SW480 (cell line): Measurements from ENCODE around the gene HAUS7.
"Not testable (repeated sequence)": the region's sequence is repeated elsewhere in the genome, so short reads cannot be mapped to it uniquely, and the experiment has no call there.

Source experiments
- DNase-seq: peaks from one replicate; pipeline ENCODE4 v3.0.0-alpha.2; 2016; ENCODE audit warnings: low spot score

Gene HAUS7

DNA sequence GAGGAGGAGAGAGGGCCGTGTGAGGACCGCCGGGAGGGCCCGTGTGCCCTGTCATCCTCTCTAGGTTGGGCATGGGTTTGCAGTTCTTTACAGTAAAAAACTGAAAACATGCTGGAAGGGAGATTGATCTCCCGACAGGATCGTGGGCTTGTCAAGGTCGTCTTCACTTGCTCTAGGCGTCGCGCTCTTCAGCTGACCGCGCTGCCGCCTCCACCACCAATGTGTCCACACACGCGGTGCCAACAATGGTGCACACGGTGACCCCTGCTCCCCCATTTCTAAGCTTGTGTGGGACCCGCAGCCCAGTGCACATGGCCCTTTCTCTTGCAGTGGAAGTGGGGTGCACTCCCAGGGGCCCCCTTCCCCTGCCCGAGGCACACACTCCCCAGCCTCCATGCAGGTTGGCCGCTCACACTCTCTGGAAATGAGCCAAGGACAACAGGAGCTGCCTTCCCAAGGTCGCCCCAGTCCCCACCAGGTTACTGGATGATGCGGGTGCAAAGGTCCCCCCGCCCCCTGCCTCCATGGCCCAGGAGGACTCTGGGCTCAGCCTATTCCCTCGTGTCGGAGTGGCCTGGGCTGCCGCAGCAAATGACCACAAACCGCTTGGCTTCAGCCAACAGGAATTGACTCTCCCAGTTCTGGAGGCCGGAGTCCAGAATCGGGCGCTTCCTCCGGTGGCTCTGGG lies 60.8 kb downstream of the HAUS7 start:
- no peak for DNase-seq

- DNase-seq: no peak
Observed at GRCh38 chrX:153408871-153409351, 61.5 kb downstream of the HAUS7 start.

DNA sequence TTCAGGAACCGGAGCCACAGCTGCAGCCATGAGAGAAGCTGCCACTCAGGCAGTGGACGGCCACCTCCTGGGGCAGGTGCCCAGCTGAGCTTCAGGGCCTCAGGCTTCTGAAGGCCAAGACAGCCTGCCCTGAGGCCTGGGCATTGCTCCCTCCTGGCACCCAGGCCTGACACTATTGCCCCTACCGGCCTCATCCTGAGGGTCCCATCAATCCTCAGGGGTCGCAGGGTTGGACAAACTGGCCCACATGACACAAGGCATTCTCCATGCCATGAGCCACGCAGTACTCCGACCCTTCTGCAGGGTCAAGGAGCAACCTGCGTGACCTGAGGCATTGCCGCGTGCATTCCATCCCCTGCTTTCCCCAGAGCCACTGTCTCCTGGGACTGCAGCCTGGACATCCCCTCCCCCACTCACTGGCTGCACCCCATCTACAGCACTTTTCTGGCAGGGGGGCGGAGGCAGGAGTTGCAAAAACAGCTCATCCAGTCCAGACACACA lies 62.1 kb downstream of the HAUS7 start:
- no peak for DNase-seq

DNA sequence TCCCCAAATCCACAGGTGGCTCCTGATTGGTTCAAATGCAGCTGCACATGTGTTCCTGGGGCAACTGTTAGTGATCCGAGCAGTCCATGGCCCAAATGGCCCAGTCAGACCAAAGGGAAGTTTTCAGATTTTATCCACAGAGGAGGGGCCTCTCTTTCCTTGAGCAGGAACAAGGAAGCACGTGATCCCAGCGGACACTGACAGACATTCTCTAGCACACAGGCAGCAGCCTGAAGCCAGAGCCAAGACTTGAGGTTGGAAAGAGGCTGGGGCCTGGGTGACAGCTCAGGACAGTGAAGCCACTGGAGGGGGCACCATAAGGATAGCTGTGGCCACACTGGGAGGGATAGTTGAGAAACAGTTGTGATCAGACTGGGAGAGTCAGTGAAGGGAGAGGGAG lies 62.6 kb downstream of the HAUS7 start:
- no peak for DNase-seq

- no peak for DNase-seq
Observed at GRCh38 chrX:153406903-153407302, 63.5 kb downstream of the HAUS7 start.

- DNase-seq: no peak
Observed at GRCh38 chrX:153406011-153406410, 64.4 kb downstream of the HAUS7 start.

DNA sequence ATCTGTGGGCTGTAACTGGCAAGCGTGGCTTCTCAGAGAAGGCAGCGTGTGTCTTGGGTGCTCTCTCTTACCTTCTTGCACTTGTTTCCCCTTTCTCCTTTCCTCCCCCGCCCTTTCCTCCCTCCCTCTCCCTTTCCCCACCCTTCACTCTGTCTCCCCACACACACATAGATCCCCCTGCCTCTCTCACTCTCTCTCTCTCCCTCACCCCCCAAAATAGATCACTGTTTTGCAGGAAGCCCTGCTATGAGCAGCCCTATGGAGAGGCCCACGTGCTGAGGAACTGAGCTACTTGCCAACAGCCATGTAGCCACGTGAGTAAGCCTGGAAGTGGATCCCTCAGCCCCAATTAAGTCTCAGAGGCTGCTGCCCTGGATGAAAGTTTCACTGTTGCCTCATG lies 65.0 kb downstream of the HAUS7 start:
- DNase-seq: no peak

DNA sequence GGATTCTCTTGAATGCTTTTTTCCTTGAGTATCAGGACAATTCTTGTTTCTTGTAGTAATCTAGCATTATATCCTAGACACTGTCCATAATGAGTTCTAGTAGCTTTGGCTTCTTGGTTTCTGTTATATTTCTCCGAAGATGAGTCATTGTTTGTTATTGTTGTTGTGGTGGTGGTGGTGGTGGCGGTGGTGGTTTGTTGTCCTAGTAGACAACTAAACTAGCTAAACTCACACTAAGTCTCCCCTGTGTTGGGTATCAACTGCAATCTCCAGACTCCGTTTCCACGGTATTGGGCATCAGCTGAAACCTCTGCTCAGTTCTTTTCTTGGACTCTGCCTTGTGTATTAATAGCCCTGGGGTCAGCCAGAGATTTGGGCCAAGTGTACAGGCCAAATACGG lies 66.0 kb downstream of the HAUS7 start:
- not testable (repeated sequence) for DNase-seq

GRCh38 chrX:153401133-153401764 lies 69.1 kb downstream of the HAUS7 start, which contains the start of gene PNMA6E:
PNMA6E (minus strand) TSS chrX:153401350; CDS start chrX:153398849, 2,501 bp downstream.
- DNase-seq: no peak

DNA sequence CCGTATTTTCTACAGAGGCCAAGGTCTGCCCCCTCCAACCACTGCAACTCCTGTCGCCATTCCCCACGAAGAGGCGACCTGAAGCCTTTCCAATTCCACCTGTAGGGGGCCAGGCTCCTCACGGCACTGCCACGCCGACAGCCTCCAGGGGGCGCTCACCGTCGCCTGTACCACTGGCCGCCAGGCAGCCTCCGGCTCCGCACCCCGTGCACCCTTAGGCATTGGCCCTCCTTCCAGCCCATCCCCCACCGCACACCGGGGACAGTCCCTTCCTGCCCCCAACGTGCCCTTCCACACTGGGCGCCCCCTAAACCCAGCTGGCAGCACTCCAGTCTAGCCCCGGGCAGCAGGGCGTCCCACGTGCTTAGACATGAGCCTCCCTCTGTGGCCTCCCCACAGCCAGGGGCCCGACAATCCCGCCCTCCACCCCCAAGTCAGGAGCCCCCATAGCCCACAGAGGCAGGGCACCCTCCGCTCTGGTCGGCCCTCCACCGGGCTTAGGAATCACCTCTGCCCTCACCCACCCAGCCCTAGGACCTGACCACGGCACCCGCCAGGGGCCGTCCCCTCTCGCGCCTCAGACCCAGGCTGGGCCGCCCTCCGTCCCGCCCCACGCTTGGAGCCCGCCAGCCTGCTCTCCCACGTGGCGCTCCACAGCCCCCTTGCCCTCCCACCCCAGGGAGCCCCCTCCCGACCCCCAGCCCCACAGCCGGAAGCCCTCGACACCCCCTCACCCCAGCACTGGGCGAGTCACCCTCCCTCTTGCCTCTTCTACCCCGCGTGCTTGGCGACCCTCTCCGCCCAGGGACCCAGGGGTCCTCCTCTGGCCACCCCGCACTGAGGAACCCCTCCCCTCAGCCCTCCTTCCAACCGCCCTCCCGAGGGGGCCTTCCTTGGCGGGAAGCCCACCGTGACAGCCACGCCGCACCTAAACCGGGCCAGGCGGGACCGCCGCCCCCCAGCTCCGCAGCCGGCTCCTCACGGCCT lies 69.9 kb downstream of the HAUS7 start:
- peak; percentile 22 for DNase-seq

GRCh38 chrX:153398275-153398960 lies 72.0 kb downstream of the HAUS7 start:
- no peak for DNase-seq
